T-helper 2 cell treated with Interferon-gamma antibody and Interleukin-4, amounts not matched to agents 5 μg/mL and 100 μg/mL, for 36 hours (primary cell): ENCODE results near the gene RAB2B.
A peak's percentile ranks its signal among the peaks of the same experiment; 100 is the strongest.
"Not testable (repeated sequence)": the region's sequence is repeated elsewhere in the genome, so short reads cannot be mapped to it uniquely, and the experiment has no call there.

Experiments
- DNase-seq: peaks from one replicate; pipeline ENCODE4 v3.0.0; 2021; ENCODE audit warnings: low spot score
- H3K27ac Mint-ChIP-seq: one replicate; pipeline ENCODE4 v1.8.0; 2021; ENCODE audit warnings: mild to moderate bottlenecking, mixed read lengths
- H3K27me3 Mint-ChIP-seq: one replicate; pipeline ENCODE4 v1.8.0; 2021; ENCODE audit warnings: low read depth, mixed read lengths
- H3K36me3 Mint-ChIP-seq: one replicate; pipeline ENCODE4 v1.8.0; 2021; ENCODE audit warnings: low read depth, mixed read lengths
- H3K4me1 Mint-ChIP-seq: one replicate; pipeline ENCODE4 v1.8.0; 2021; ENCODE audit warnings: low read depth, mixed read lengths
- H3K4me3 Mint-ChIP-seq: one replicate; pipeline ENCODE4 v1.8.0; 2022; ENCODE audit warnings: mild to moderate bottlenecking, moderate library complexity, mixed read lengths
- H3K9me3 Mint-ChIP-seq: one replicate; pipeline ENCODE4 v1.8.0; 2021; ENCODE audit warnings: mixed read lengths

The RAB2B gene

GRCh38 chr14:21454843-21455544 is 21.8 kb downstream of the RAB2B start:
- Mint-ChIP-seq H3K4me1 (peaks cover 37% of the 10 kb centered on the region), H3K27ac (peak overlapping the region; percentile 98), H3K9me3 (no peaks in the 10 kb centered on the region), H3K27me3 (no peaks in the 10 kb centered on the region), H3K4me3 (peak overlapping the region; percentile 97), H3K36me3 (peaks cover 18% of the 10 kb centered on the region)
- DNase-seq = no peak

- Mint-ChIP-seq H3K27me3 (no peaks in the 10 kb centered on the region), H3K27ac (peak overlapping the region; percentile 77), H3K4me1 (peaks cover 51% of the 10 kb centered on the region), H3K36me3 (peaks cover 20% of the 10 kb centered on the region), H3K9me3 (no peaks in the 10 kb centered on the region), H3K4me3 (peak overlapping the region; percentile 69)
- DNase-seq = no peak
Measured at GRCh38 chr14:21449899-21450216, 26.9 kb downstream of the RAB2B start.

- H3K9me3 Mint-ChIP-seq, H3K27me3 Mint-ChIP-seq, H3K27ac Mint-ChIP-seq, H3K4me3 Mint-ChIP-seq, DNase-seq: not testable (repeated sequence)
- H3K36me3 Mint-ChIP-seq = peaks cover 15% of the 10 kb centered on the region
- peaks cover 26% of the 10 kb centered on the region for H3K4me1 Mint-ChIP-seq
Measured at GRCh38 chr14:21442657-21443056, 34.1 kb downstream of the RAB2B start.

- DNase-seq = no peak
- Mint-ChIP-seq H3K9me3 (no peaks in the 10 kb centered on the region), H3K4me3 (no peak overlapping the region), H3K27ac (no peak overlapping the region), H3K27me3 (no peaks in the 10 kb centered on the region), H3K4me1 (peaks cover 22% of the 10 kb centered on the region), H3K36me3 (peaks cover 12% of the 10 kb centered on the region)
Measured at GRCh38 chr14:21440859-21441258, 35.9 kb downstream of the RAB2B start.

- Mint-ChIP-seq H3K27ac (peak overlapping the region; percentile 86), H3K27me3 (no peaks in the 10 kb centered on the region), H3K4me3 (peak overlapping the region; percentile 88), H3K4me1 (peaks cover 41% of the 10 kb centered on the region), H3K9me3 (no peaks in the 10 kb centered on the region), H3K36me3 (peaks cover 11% of the 10 kb centered on the region)
- peak; percentile 95 for DNase-seq
Measured at GRCh38 chr14:21437063-21437901, 39.5 kb downstream of the RAB2B start.

- Mint-ChIP-seq H3K27ac (peak overlapping the region; percentile 86), H3K36me3 (peaks cover 11% of the 10 kb centered on the region), H3K9me3 (no peaks in the 10 kb centered on the region), H3K27me3 (no peaks in the 10 kb centered on the region), H3K4me1 (peaks cover 40% of the 10 kb centered on the region), H3K4me3 (peak overlapping the region; percentile 88)
- no peak for DNase-seq
Measured at GRCh38 chr14:21436567-21437062, 40.1 kb downstream of the RAB2B start.

GRCh38 chr14:21431126-21431525 is 45.6 kb downstream of the RAB2B start:
- H3K27me3 Mint-ChIP-seq = no peaks in the 10 kb centered on the region
- no peaks in the 10 kb centered on the region for H3K9me3 Mint-ChIP-seq
- peaks cover 26% of the 10 kb centered on the region for H3K4me1 Mint-ChIP-seq
- no peak overlapping the region for H3K27ac Mint-ChIP-seq
- H3K4me3 Mint-ChIP-seq = no peak overlapping the region
- DNase-seq = no peak
- H3K36me3 Mint-ChIP-seq = peaks cover 44% of the 10 kb centered on the region

- Mint-ChIP-seq H3K36me3 (peaks cover 59% of the 10 kb centered on the region), H3K9me3 (no peaks in the 10 kb centered on the region), H3K27me3 (no peaks in the 10 kb centered on the region), H3K4me1 (peaks cover 10% of the 10 kb centered on the region), H3K27ac (no peak overlapping the region), H3K4me3 (no peak overlapping the region)
- no peak for DNase-seq
Measured at GRCh38 chr14:21428930-21429329, 47.8 kb downstream of the RAB2B start.

GRCh38 chr14:21426692-21427091 is 50.1 kb downstream of the RAB2B start:
- no peaks in the 10 kb centered on the region for H3K27me3 Mint-ChIP-seq
- peaks cover 64% of the 10 kb centered on the region for H3K36me3 Mint-ChIP-seq
- H3K27ac Mint-ChIP-seq = no peak overlapping the region
- DNase-seq = no peak
- no peaks in the 10 kb centered on the region for H3K9me3 Mint-ChIP-seq
- no peak overlapping the region for H3K4me3 Mint-ChIP-seq
- H3K4me1 Mint-ChIP-seq = no peaks in the 10 kb centered on the region

GRCh38 chr14:21419528-21419927 is 57.2 kb downstream of the RAB2B start:
- Mint-ChIP-seq H3K9me3 (no peaks in the 10 kb centered on the region), H3K27ac (no peak overlapping the region), H3K27me3 (no peaks in the 10 kb centered on the region), H3K4me1 (peaks cover 6% of the 10 kb centered on the region), H3K36me3 (peaks cover 53% of the 10 kb centered on the region), H3K4me3 (no peak overlapping the region)
- DNase-seq = no peak

- Mint-ChIP-seq H3K4me3 (no peak overlapping the region), H3K9me3 (no peaks in the 10 kb centered on the region), H3K36me3 (peaks cover 60% of the 10 kb centered on the region), H3K4me1 (peaks cover 16% of the 10 kb centered on the region), H3K27me3 (no peaks in the 10 kb centered on the region), H3K27ac (no peak overlapping the region)
- no peak for DNase-seq
Measured at GRCh38 chr14:21415329-21415728, 61.4 kb downstream of the RAB2B start.

- Mint-ChIP-seq H3K9me3 (no peaks in the 10 kb centered on the region), H3K4me1 (peaks cover 16% of the 10 kb centered on the region), H3K27ac (peak overlapping the region; percentile 70), H3K36me3 (peaks cover 67% of the 10 kb centered on the region), H3K27me3 (no peaks in the 10 kb centered on the region), H3K4me3 (no peak overlapping the region)
- peak; percentile 33 for DNase-seq
Measured at GRCh38 chr14:21414137-21414631, 62.6 kb downstream of the RAB2B start.
